ENCODE data around the gene ISG15. TPM values are rescaled to one million over a fixed set of nuclear protein-coding genes. Genes with fewer than 3 reads are reported as not detected.

The ISG15 gene
- total and polyA plus RNA-seq, 2 of the 13 experiments (the other 11 are each of a cell fraction or from before 2014, with no cell fraction given): 42.1 to 54.9 TPM

DNA sequence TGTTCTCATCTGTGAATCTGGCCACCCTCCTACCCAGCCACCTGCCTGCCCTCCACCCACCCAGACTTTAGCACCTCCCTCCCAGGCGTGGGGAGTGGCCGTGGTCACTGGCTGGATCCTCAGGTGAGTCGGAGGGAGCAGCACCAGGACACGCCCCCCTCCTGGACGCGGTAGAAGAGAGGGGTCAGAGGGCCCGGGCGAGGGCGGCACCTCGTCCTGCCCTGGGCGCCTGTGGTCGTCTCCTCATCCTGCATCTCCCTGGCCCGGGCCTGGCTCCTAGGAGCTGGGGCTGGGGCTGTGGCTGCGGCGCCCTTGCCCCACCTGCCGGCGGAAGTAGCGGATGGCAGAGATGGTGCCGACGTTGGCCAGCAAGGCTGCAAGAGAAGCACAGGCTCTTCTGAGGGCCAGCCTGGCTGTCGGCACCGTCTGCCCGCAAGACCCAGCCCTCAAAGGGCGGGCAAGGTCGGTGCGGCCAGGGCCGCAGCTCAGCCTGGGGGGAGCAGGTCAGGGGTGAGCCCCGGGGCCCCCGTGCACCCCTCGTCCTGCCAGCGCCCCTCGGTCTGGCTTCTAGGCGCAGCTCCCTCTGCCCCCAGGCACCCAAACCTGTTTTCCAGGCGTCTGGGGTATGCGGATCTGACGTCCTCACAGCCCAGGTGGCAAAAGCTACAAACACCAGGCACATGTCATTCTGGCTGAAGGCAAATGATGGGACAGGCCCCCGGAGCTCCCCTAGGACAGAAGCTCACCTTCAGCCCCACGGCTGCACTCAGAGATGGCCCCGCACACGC is 37.2 kb upstream of the ISG15 start (continued):
- no peak for TF ChIP-seq ZNF121 (CRISPR knock-in tag; IDR thresholded peaks at IDR 0.05)
- TF ChIP-seq ZBTB43 (CRISPR knock-in tag; conservative IDR thresholded peaks at IDR 0.05): no peak
- TF ChIP-seq, protein P1, sequence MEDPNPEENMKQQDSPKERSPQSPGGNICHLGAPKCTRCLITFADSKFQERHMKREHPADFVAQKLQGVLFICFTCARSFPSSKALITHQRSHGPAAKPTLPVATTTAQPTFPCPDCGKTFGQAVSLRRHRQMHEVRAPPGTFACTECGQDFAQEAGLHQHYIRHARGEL (CRISPR knock-in tag; IDR thresholded peaks at IDR 0.05): no peak
- no peak for TF ChIP-seq PRDM4 (CRISPR knock-in tag; IDR thresholded peaks at IDR 0.05; ENCODE audit: borderline replicate concordance)
- no peak for TF ChIP-seq RARG (CRISPR knock-in tag; IDR thresholded peaks at IDR 0.05; ENCODE audit: low read depth)
- no peak for TF ChIP-seq SUZ12 (IDR thresholded peaks at IDR 0.05; ENCODE audit: low read depth, low read length)
- no peak for TF ChIP-seq HDAC2 (CRISPR knock-in tag; IDR thresholded peaks at IDR 0.05)
- TF ChIP-seq ZBTB20 (CRISPR knock-in tag; IDR thresholded peaks at IDR 0.05; ENCODE audit: borderline replicate concordance, low read depth): no peak
- TF ChIP-seq STAG1 (CRISPR knock-in tag; IDR thresholded peaks at IDR 0.05): peak; percentile 71
- TF ChIP-seq SRSF4 (IDR thresholded peaks at IDR 0.05; ENCODE audit: low read depth, low read length, poor library complexity, severe bottlenecking): no peak
- no peak for TF ChIP-seq ZNF75D (CRISPR knock-in tag; IDR thresholded peaks at IDR 0.05; ENCODE audit: borderline replicate concordance)
- TF ChIP-seq ZFP37 (CRISPR knock-in tag; IDR thresholded peaks at IDR 0.05; ENCODE audit: borderline replicate concordance): no peak
- TF ChIP-seq NR2C2 (CRISPR knock-in tag; IDR thresholded peaks at IDR 0.05; ENCODE audit: borderline replicate concordance): no peak
- no peak for TF ChIP-seq JDP2 (CRISPR knock-in tag; IDR thresholded peaks at IDR 0.05; ENCODE audit: borderline replicate concordance)
- no peak for TF ChIP-seq ZNF562 (CRISPR knock-in tag; IDR thresholded peaks at IDR 0.05; ENCODE audit: borderline replicate concordance)
- no peak for TF ChIP-seq ZNF232 (CRISPR knock-in tag; IDR thresholded peaks at IDR 0.05; ENCODE audit: borderline replicate concordance)
- TF ChIP-seq, protein P2, sequence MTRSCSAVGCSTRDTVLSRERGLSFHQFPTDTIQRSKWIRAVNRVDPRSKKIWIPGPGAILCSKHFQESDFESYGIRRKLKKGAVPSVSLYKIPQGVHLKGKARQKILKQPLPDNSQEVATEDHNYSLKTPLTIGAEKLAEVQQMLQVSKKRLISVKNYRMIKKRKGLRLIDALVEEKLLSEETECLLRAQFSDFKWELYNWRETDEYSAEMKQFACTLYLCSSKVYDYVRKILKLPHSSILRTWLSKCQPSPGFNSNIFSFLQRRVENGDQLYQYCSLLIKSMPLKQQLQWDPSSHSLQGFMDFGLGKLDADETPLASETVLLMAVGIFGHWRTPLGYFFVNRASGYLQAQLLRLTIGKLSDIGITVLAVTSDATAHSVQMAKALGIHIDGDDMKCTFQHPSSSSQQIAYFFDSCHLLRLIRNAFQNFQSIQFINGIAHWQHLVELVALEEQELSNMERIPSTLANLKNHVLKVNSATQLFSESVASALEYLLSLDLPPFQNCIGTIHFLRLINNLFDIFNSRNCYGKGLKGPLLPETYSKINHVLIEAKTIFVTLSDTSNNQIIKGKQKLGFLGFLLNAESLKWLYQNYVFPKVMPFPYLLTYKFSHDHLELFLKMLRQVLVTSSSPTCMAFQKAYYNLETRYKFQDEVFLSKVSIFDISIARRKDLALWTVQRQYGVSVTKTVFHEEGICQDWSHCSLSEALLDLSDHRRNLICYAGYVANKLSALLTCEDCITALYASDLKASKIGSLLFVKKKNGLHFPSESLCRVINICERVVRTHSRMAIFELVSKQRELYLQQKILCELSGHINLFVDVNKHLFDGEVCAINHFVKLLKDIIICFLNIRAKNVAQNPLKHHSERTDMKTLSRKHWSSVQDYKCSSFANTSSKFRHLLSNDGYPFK (CRISPR knock-in tag; IDR thresholded peaks at IDR 0.05; ENCODE audit: borderline replicate concordance): peak; percentile 51; the same call in 1 of the 2 replicates
- TF ChIP-seq FOXA3 (CRISPR knock-in tag; IDR thresholded peaks at IDR 0.05): no peak
- no peak for TF ChIP-seq BORCS8-MEF2B (CRISPR knock-in tag; IDR thresholded peaks at IDR 0.05)
- TF ChIP-seq TBX2 (CRISPR knock-in tag; IDR thresholded peaks at IDR 0.05; ENCODE audit: borderline replicate concordance): peak; percentile 35; the same call in 1 of the 2 replicates
- peak; percentile 17 for TF ChIP-seq AGO2 (optimal IDR thresholded peaks at IDR 0.05; ENCODE audit: low read depth, low read length)
- TF ChIP-seq ZNF225 (CRISPR knock-in tag; IDR thresholded peaks at IDR 0.05): no peak
- no peak for TF ChIP-seq ZNF598 (CRISPR knock-in tag; IDR thresholded peaks at IDR 0.05; ENCODE audit: borderline replicate concordance)
- TF ChIP-seq MTF1 (CRISPR knock-in tag; IDR thresholded peaks at IDR 0.05): no peak

Data from HepG2 (cell line).